Tibial artery (tissue), 4 donors: Measurements from ENCODE around the gene BLACAT1.

Experiments
- DNase-seq, 2 donors: peaks; one replicate each; pipeline ENCODE4 v3.0.0-alpha.2; 2019
- H3K27ac ChIP-seq, 2 donors: fragments of 200-600 bp; sonication (generic) in 1 of 2; 1 replicate in 1 of 2; 2 replicates in 1 of 2; pipeline ENCODE4 v1.5.1; 2018 to 2019; ENCODE audit warnings: mild to moderate bottlenecking in 1 of 2
- H3K27me3 ChIP-seq, 2 donors: fragments of 200-600 bp; sonication (generic) in 1 of 2; one replicate each; pipeline versions ENCODE4 v1.5.1 to v1.6.0; 2016 to 2019
- H3K36me3 ChIP-seq, 3 donors: fragments of 200-600 bp; sonication (generic) in 2 of 3; one replicate each; pipeline ENCODE4 v1.5.1; 2016 to 2019; ENCODE audit warnings: mild to moderate bottlenecking in 2 of 3
- H3K4me1 ChIP-seq, 4 donors: fragments of 200-600 bp; sonication (generic) in 2 of 4; 1 replicate in 3 of 4; 2 replicates in 1 of 4; pipeline ENCODE4 v1.5.1; 2016 to 2019
- H3K4me3 ChIP-seq, 2 donors: fragments of 200-600 bp; sonication (generic) in 1 of 2; 1 replicate in 1 of 2; 2 replicates in 1 of 2; pipeline ENCODE4 v1.5.1; 2018 to 2019; ENCODE audit warnings: mild to moderate bottlenecking in 2 of 2
- H3K9me3 ChIP-seq, 3 donors: fragments of 200-600 bp; sonication (generic) in 1 of 3; one replicate each; pipeline ENCODE4 v1.5.1; 2016 to 2019
- CTCF ChIP-seq, 2 experiments: fragments of 200-600 bp in 1 of 2; fragments of 450-650 bp in 1 of 2; IDR thresholded peaks; one replicate each; pipeline ENCODE4 v1.5.1; 2017 to 2019; ENCODE audit warnings: antibody characterized with exemption in 2 of 2, mild to moderate bottlenecking in 1 of 2, moderate library complexity in 1 of 2
- intact Hi-C: fragments of 100-400 bp; cut with DNase I; formaldehyde crosslinking; loops from one replicate; pipeline ENCODE4 v1.15.0; 2023; ENCODE audit warnings: low total_unique reads

The BLACAT1 gene

GRCh38 chr1:205421798-205422197, 34.0 kb downstream of the BLACAT1 start, which contains the start of gene LEMD1:
Gene LEMD1, minus strand, starts transcription at chr1:205422056. Its CDS starts 1,520 bp downstream, at chr1:205420536.
- Histone ChIP-seq H3K27ac (no peak within 1 kb of the TSS), H3K36me3 (no peaks in the 10 kb centered on the region), H3K9me3 (no peaks in the 10 kb centered on the region), H3K4me1 (no peaks in the 10 kb centered on the region), H3K27me3 (peaks cover 0 to 2% of the 10 kb centered on the region in 2 donors), H3K4me3 (no peak within 1 kb of the TSS)
- no peak for TF ChIP-seq CTCF (IDR thresholded peaks at IDR 0.05)
- no peak for DNase-seq
- intact Hi-C loops = no loop called here

- no peaks in the 10 kb centered on the region for H3K27me3 ChIP-seq
- no peaks in the 10 kb centered on the region for H3K36me3 ChIP-seq
- intact Hi-C loops = no loop called here
- H3K4me1 ChIP-seq = no peaks in the 10 kb centered on the region
- no peak overlapping the region for H3K27ac ChIP-seq
- no peak for TF ChIP-seq CTCF (IDR thresholded peaks at IDR 0.05)
- H3K9me3 ChIP-seq = no peaks in the 10 kb centered on the region
- DNase-seq = no peak
- H3K4me3 ChIP-seq = no peak overlapping the region
Observed at GRCh38 chr1:205420938-205421337, 34.9 kb downstream of the BLACAT1 start.

GRCh38 chr1:205417870-205418635, 37.8 kb downstream of the BLACAT1 start:
- Histone ChIP-seq H3K4me3 (no peak overlapping the region), H3K4me1 (no peaks in the 10 kb centered on the region), H3K9me3 (no peaks in the 10 kb centered on the region), H3K27ac (no peak overlapping the region), H3K36me3 (no peaks in the 10 kb centered on the region), H3K27me3 (no peaks in the 10 kb centered on the region)
- intact Hi-C loops = no loop called here
- no peak for DNase-seq
- no peak for TF ChIP-seq CTCF (IDR thresholded peaks at IDR 0.05)

- intact Hi-C loops = no loop called here
- TF ChIP-seq CTCF (IDR thresholded peaks at IDR 0.05) = no peak
- no peak overlapping the region for H3K4me3 ChIP-seq
- H3K27me3 ChIP-seq = no peaks in the 10 kb centered on the region
- H3K9me3 ChIP-seq = no peaks in the 10 kb centered on the region
- H3K36me3 ChIP-seq = no peaks in the 10 kb centered on the region
- no peak for DNase-seq
- no peak overlapping the region for H3K27ac ChIP-seq
- H3K4me1 ChIP-seq = no peaks in the 10 kb centered on the region
Observed at GRCh38 chr1:205416322-205416721, 39.5 kb downstream of the BLACAT1 start.

- intact Hi-C loops = no loop called here
- no peaks in the 10 kb centered on the region for H3K9me3 ChIP-seq
- DNase-seq = no peak
- no peaks in the 10 kb centered on the region for H3K36me3 ChIP-seq
- H3K4me1 ChIP-seq = no peaks in the 10 kb centered on the region
- no peak overlapping the region for H3K4me3 ChIP-seq
- TF ChIP-seq CTCF (IDR thresholded peaks at IDR 0.05) = no peak
- H3K27me3 ChIP-seq = peaks cover 0 to 22% of the 10 kb centered on the region in 2 donors
- H3K27ac ChIP-seq = no peak overlapping the region
Observed at GRCh38 chr1:205410581-205411298, 45.1 kb downstream of the BLACAT1 start.
